H9 (cell line): ENCODE data around the gene MOG. TPM values are rescaled to one million over a fixed set of nuclear protein-coding genes. Genes with fewer than 3 reads are reported as not detected.

Source experiments
- DNase-seq: peaks from one replicate; pipeline ENCODE4 v3.0.0-alpha.2; 2017
- H2AFZ ChIP-seq: one replicate; pipeline ENCODE4 v1.6.1; 2013; ENCODE audit warnings: mild to moderate bottlenecking, low read length, control low read depth, moderate library complexity
- H2AK5ac ChIP-seq: 2 replicates; pipeline ENCODE4 v1.6.1; 2013; ENCODE audit warnings: low read length, control low read depth, mixed read lengths; ENCODE audit not compliant: insufficient read length
- H2BK120ac ChIP-seq: one replicate; pipeline ENCODE4 v1.6.1; 2013; ENCODE audit warnings: low read depth, mild to moderate bottlenecking, low read length, control low read depth, inconsistent platforms; ENCODE audit not compliant: poor library complexity, severe bottlenecking
- H2BK12ac ChIP-seq: 2 replicates; pipeline ENCODE4 v1.6.1; 2013; ENCODE audit warnings: low read length, control low read depth, mixed read lengths, low read depth; ENCODE audit not compliant: insufficient read length
- H2BK15ac ChIP-seq: 2 replicates; pipeline ENCODE4 v1.6.1; 2013; ENCODE audit warnings: low read depth, low read length, control low read depth
- H2BK20ac ChIP-seq: one replicate; pipeline ENCODE4 v1.6.1; 2013; ENCODE audit warnings: low read depth, mild to moderate bottlenecking, low read length, control low read depth, inconsistent platforms; ENCODE audit not compliant: poor library complexity, severe bottlenecking
- H2BK5ac ChIP-seq: 2 replicates; pipeline ENCODE4 v1.6.1; 2013; ENCODE audit warnings: low read length, control low read depth, mixed read lengths; ENCODE audit not compliant: insufficient read length
- H3K14ac ChIP-seq: 2 replicates; pipeline ENCODE4 v1.6.1; 2013; ENCODE audit warnings: low read length, control low read depth; ENCODE audit not compliant: insufficient read depth
- H3K18ac ChIP-seq: 2 replicates; pipeline ENCODE4 v1.6.1; 2013; ENCODE audit warnings: low read depth, mild to moderate bottlenecking, mixed read lengths, low read length, control low read depth; ENCODE audit not compliant: insufficient read length
- H3K23ac ChIP-seq: 2 replicates; pipeline ENCODE4 v1.6.1; 2013; ENCODE audit warnings: low read length, control low read depth, mixed read lengths, low read depth; ENCODE audit not compliant: insufficient read length
- H3K23me2 ChIP-seq: 2 replicates; pipeline ENCODE4 v1.6.1; 2013; ENCODE audit warnings: low read depth, mild to moderate bottlenecking, mixed read lengths, low read length, control low read depth; ENCODE audit not compliant: insufficient read length, poor library complexity, severe bottlenecking
- H3K27ac ChIP-seq: 2 replicates; pipeline ENCODE4 v1.5.1; 2013; ENCODE audit warnings: low read length, control low read depth, mixed read lengths, low read depth; ENCODE audit not compliant: insufficient read length
- H3K27me3 ChIP-seq: 2 replicates; pipeline ENCODE4 v1.6.1; 2013; ENCODE audit warnings: low read length, control low read depth, inconsistent platforms; ENCODE audit not compliant: insufficient read depth
- H3K4ac ChIP-seq: 2 replicates; pipeline ENCODE4 v1.6.1; 2013; ENCODE audit warnings: low read depth, mild to moderate bottlenecking, control low read depth, inconsistent platforms, low read length, moderate library complexity
- H3K4me1 ChIP-seq: 2 replicates; pipeline ENCODE4 v1.6.1; 2013; ENCODE audit warnings: low read length, control low read depth, inconsistent platforms; ENCODE audit not compliant: insufficient read depth
- H3K4me2 ChIP-seq: 2 replicates; pipeline ENCODE4 v1.6.1; 2013; ENCODE audit warnings: low read length, control low read depth, mixed read lengths; ENCODE audit not compliant: insufficient read length, insufficient read depth
- H3K56ac ChIP-seq: 2 replicates; pipeline ENCODE4 v1.6.1; 2013; ENCODE audit warnings: low read depth, mild to moderate bottlenecking, mixed read lengths, low read length, control low read depth; ENCODE audit not compliant: insufficient read length
- H3K79me1 ChIP-seq: 2 replicates; pipeline ENCODE4 v1.6.1; 2013; ENCODE audit warnings: low read depth, mild to moderate bottlenecking, moderate library complexity, low read length, control low read depth, inconsistent platforms; ENCODE audit not compliant: insufficient read depth, poor library complexity, severe bottlenecking
- H3K79me2 ChIP-seq: 2 replicates; pipeline ENCODE4 v1.6.1; 2013; ENCODE audit warnings: low read length, control low read depth, inconsistent platforms; ENCODE audit not compliant: insufficient read depth
- H3K9ac ChIP-seq: 2 replicates; pipeline ENCODE4 v1.6.1; 2013; ENCODE audit warnings: low read length, control low read depth, mixed read lengths; ENCODE audit not compliant: insufficient read length; ENCODE audit errors: extremely low read depth
- H3K9me3 ChIP-seq: one replicate; pipeline ENCODE4 v1.6.1; 2013; ENCODE audit warnings: low read depth, low read length, inconsistent platforms; ENCODE audit not compliant: control insufficient read depth
- H3T11ph ChIP-seq: one replicate; pipeline ENCODE4 v1.6.1; 2013; ENCODE audit warnings: mild to moderate bottlenecking, low read length, control low read depth, inconsistent platforms
- H4K20me1 ChIP-seq: one replicate; pipeline ENCODE4 v1.6.1; 2013; ENCODE audit not compliant: control insufficient read depth, insufficient read length, insufficient read depth
- H4K5ac ChIP-seq: 2 replicates; pipeline ENCODE4 v1.6.1; 2013; ENCODE audit warnings: low read depth, mild to moderate bottlenecking, mixed read lengths, low read length, control low read depth; ENCODE audit not compliant: insufficient read length
- H4K8ac ChIP-seq: replicated peaks from 2 replicates; pipeline ENCODE4 v1.6.1; 2013; ENCODE audit warnings: low read length, control low read depth, mixed read lengths, low read depth; ENCODE audit not compliant: insufficient read length
- H4K91ac ChIP-seq: 2 replicates; pipeline ENCODE4 v1.6.1; 2013; ENCODE audit warnings: low read depth, mild to moderate bottlenecking, moderate library complexity, mixed read lengths, low read length, control low read depth; ENCODE audit not compliant: insufficient read length
- H3K27ac Mint-ChIP-seq, 3 experiments: 2 replicates in 2 of 3; 3 replicates in 1 of 3; pipeline ENCODE4 v1.8.0; 2020 to 2021; ENCODE audit warnings: mixed read lengths in 3 of 3, mild to moderate bottlenecking in 1 of 3, moderate library complexity in 1 of 3
- H3K27me3 Mint-ChIP-seq: 2 replicates; pipeline ENCODE4 v1.8.0; 2021; ENCODE audit warnings: low read depth, mild to moderate bottlenecking, moderate library complexity, mixed read lengths
- H3K36me3 Mint-ChIP-seq, 3 experiments: 2 replicates in 2 of 3; 3 replicates in 1 of 3; pipeline ENCODE4 v1.8.0; 2020 to 2021; ENCODE audit warnings: low read depth in 3 of 3, mixed read lengths in 3 of 3; ENCODE audit not compliant: insufficient read depth in 1 of 3
- H3K4me1 Mint-ChIP-seq, 2 experiments: 2 replicates each; pipeline ENCODE4 v1.8.0; 2020; ENCODE audit warnings: mixed read lengths in 2 of 2
- H3K4me3 Mint-ChIP-seq, 2 experiments: 2 replicates in 1 of 2; 3 replicates in 1 of 2; pipeline ENCODE4 v1.8.0; 2020 to 2021; ENCODE audit warnings: mild to moderate bottlenecking in 2 of 2, mixed read lengths in 2 of 2, moderate library complexity in 1 of 2
- H3K9me3 Mint-ChIP-seq, 2 experiments: 2 replicates in 1 of 2; 3 replicates in 1 of 2; pipeline ENCODE4 v1.8.0; 2020; ENCODE audit warnings: mild to moderate bottlenecking in 2 of 2, mixed read lengths in 2 of 2, moderate library complexity in 1 of 2
- CTCF ChIP-seq: fragments of 200-600 bp; sonication (generic); conservative IDR thresholded peaks from 3 replicates; pipeline ENCODE4 v1.8.0; 2021; ENCODE audit warnings: antibody characterized with exemption, mild to moderate bottlenecking
- WGBS: extraction: QIAGEN DNeasy Blood & Tissue Kit; methylation state at CpG from one replicate; pipeline ENCODE4 v1.1.7; 2013; ENCODE audit warnings: missing lambda C conversion rate, low lambda C conversion rate, mixed read lengths; ENCODE audit not compliant: insufficient read length; ENCODE audit errors: extremely low coverage; 5-methylcytosine and 5-hydroxymethylcytosine counted together
- total RNA-seq: library from RNA; stranded (reverse); gene quantifications from 2 replicates; pipeline ENCODE4 v1.2.1, GENCODE V29; 2021

Gene MOG
- total RNA-seq, 1 experiment from 2014 or later = 0.55 TPM

GRCh38 chr6:29663300-29664042 is 6.6 kb downstream of the MOG start:
- Histone ChIP-seq H3K4ac (no peak overlapping the region), H3K23ac (no peak overlapping the region), H3K4me1 (peaks cover 30% of the 10 kb centered on the region), H2AK5ac (no peak overlapping the region), H3K9ac (no peak overlapping the region), H4K8ac (no peak overlapping the region), H2BK120ac (no peak overlapping the region), H2AFZ (no peak overlapping the region), H4K5ac (no peak overlapping the region), H3K14ac (no peak overlapping the region; the same call in 1 of the 2 replicates), H2BK15ac (no peak overlapping the region), H3K18ac (no peak overlapping the region), H3K27ac (peak overlapping the region; percentile 74), H3K23me2 (no peaks in the 10 kb centered on the region), H3K27me3 (no peaks in the 10 kb centered on the region), H2BK5ac (no peak overlapping the region), H3T11ph (no peak overlapping the region), H3K79me1 (no peaks in the 10 kb centered on the region), H4K20me1 (no peaks in the 10 kb centered on the region), H3K9me3 (no peaks in the 10 kb centered on the region), H2BK20ac (no peak overlapping the region), H3K79me2 (no peaks in the 10 kb centered on the region), H4K91ac (no peak overlapping the region), H3K56ac (no peak overlapping the region), H2BK12ac (no peak overlapping the region), H3K4me2 (no peak overlapping the region)
- H3K27me3 Mint-ChIP-seq = no peaks in the 10 kb centered on the region
- peaks cover 51 to 57% of the 10 kb centered on the region in 2 experiments for H3K4me1 Mint-ChIP-seq
- DNase-seq = no peak
- H3K9me3 Mint-ChIP-seq = no peaks in the 10 kb centered on the region
- 0 out of 5 replicates have a peak overlapping the region, but pooled peaks of 1 of the 2 experiments have one; percentile 5 for H3K4me3 Mint-ChIP-seq
- no peaks in the 10 kb centered on the region for H3K36me3 Mint-ChIP-seq
- no CpG with 5 or more reads among the region's 5 CpGs for WGBS
- no peak for TF ChIP-seq CTCF
- H3K27ac Mint-ChIP-seq = peak overlapping the region; percentile 26 to 92 (median 85)
